HepG2 (cell line): ENCODE data around the gene CFI.

Experiments used
- BCL6 ChIP-seq: IDR thresholded peaks from 2 replicates; pipeline ENCODE4 v1.6.1; 2016; ENCODE audit warnings: missing genetic modification reagents, missing compliant biosample characterization
- CEBPB ChIP-seq: IDR thresholded peaks from 2 replicates; pipeline ENCODE4 v1.6.1; 2011; ENCODE audit warnings: low read depth, low read length, improper control_type of control experiment, borderline replicate concordance
- CTCF ChIP-seq: sonication (generic); formaldehyde crosslinking; IDR thresholded peaks from 2 replicates; pipeline ENCODE4 v1.5.0; 2020; ENCODE audit warnings: mild to moderate bottlenecking, missing genetic modification reagents, moderate library complexity
- E2F1 ChIP-seq: sonication (generic); formaldehyde crosslinking; IDR thresholded peaks from 2 replicates; pipeline ENCODE4 v1.5.0; 2020; ENCODE audit warnings: missing genetic modification reagents
- GABPB1 ChIP-seq: IDR thresholded peaks from 2 replicates; pipeline ENCODE4 v1.6.1; 2016; ENCODE audit warnings: mild to moderate bottlenecking, missing genetic modification reagents, moderate library complexity, missing compliant biosample characterization
- MAZ ChIP-seq, 2 experiments: sonication (generic) in 1 of 2; formaldehyde crosslinking in 1 of 2; IDR thresholded peaks; 2 replicates each; pipeline versions ENCODE4 v1.5.0 to v1.6.1; 2012 to 2020; ENCODE audit warnings: low read depth in 2 of 2, mild to moderate bottlenecking in 2 of 2, borderline replicate concordance in 1 of 2, improper control_type of control experiment in 1 of 2, low read length in 1 of 2, missing genetic modification reagents in 1 of 2, moderate library complexity in 1 of 2
- YY1 ChIP-seq: IDR thresholded peaks from 2 replicates; pipeline ENCODE4 v1.6.1; 2011; ENCODE audit warnings: low read length, low read depth, moderate library complexity, mild to moderate bottlenecking; ENCODE audit not compliant: insufficient read depth, insufficient replicate concordance
- ZFP37 ChIP-seq: sonication (generic); formaldehyde crosslinking; IDR thresholded peaks from 2 replicates; pipeline ENCODE4 v1.4.0; 2020; ENCODE audit warnings: missing genetic modification reagents, borderline replicate concordance
- ZNF3 ChIP-seq: IDR thresholded peaks from 2 replicates; pipeline ENCODE4 v1.7.0; 2017; ENCODE audit warnings: inconsistent platforms
- ZNF678 ChIP-seq: sonication (generic); formaldehyde crosslinking; IDR thresholded peaks from 2 replicates; pipeline ENCODE4 v1.4.0; 2020; ENCODE audit warnings: mild to moderate bottlenecking, missing genetic modification reagents
- ZNF784 ChIP-seq: sonication (generic); formaldehyde crosslinking; IDR thresholded peaks from 2 replicates; pipeline ENCODE4 v1.5.1; 2020; ENCODE audit warnings: missing genetic modification reagents, mild to moderate bottlenecking, borderline replicate concordance

- TF ChIP-seq BCL6 (CRISPR knock-in tag) (no peak), CTCF (CRISPR knock-in tag) (no peak), CEBPB (no peak), GABPB1 (CRISPR knock-in tag) (no peak), ZNF678 (CRISPR knock-in tag) (no peak), ZFP37 (CRISPR knock-in tag) (no peak), E2F1 (no peak), ZNF3 (CRISPR knock-in tag) (no peak), ZNF784 (CRISPR knock-in tag) (no peak), YY1 (no peak), MAZ (IDR thresholded peaks at IDR 0.05; ENCODE audit: borderline replicate concordance, low read depth, low read length) (no peak), MAZ (CRISPR knock-in tag; IDR thresholded peaks at IDR 0.05; ENCODE audit: low read depth) (no peak)
Observed at GRCh38 chr4:109764376-109764775, 37.4 kb downstream of the CFI start.
